ENCODE measurements around the gene ECI2.

The ECI2 gene

GRCh38 chr6:4167833-4168232 lies 32.5 kb upstream of the ECI2 start:
- Histone ChIP-seq H3K27ac (ENCODE audit: insufficient read depth, low read depth, low read length, poor library complexity, severe bottlenecking) (no peak overlapping the region), H3K36me3 (ENCODE audit: control insufficient read depth, insufficient read depth, low read length) (no peaks in the 10 kb centered on the region), H3K27me3 (ENCODE audit: control insufficient read depth, insufficient read depth, low read length, poor library complexity, severe bottlenecking) (no peaks in the 10 kb centered on the region), H3K4me1 (ENCODE audit: control insufficient read depth, insufficient read depth, low read length) (peaks cover 4% of the 10 kb centered on the region), H3K9me3 (ENCODE audit: control insufficient read depth, low read length) (peaks cover 2% of the 10 kb centered on the region), H3K4me3 (ENCODE audit: insufficient read depth, low read depth, low read length) (no peak overlapping the region)
- WGBS, 2 experiments, result 100% methylated on average over 1 of the region's 1 CpG; no CpG with 5 or more reads in 1 of the 2 experiments

GRCh38 chr6:4167123-4167522 lies 31.7 kb upstream of the ECI2 start:
- no peak overlapping the region for H3K27ac ChIP-seq (ENCODE audit: insufficient read depth, low read depth, low read length, poor library complexity, severe bottlenecking)
- H3K4me1 ChIP-seq (ENCODE audit: control insufficient read depth, insufficient read depth, low read length), result peaks cover 4% of the 10 kb centered on the region
- H3K27me3 ChIP-seq (ENCODE audit: control insufficient read depth, insufficient read depth, low read length, poor library complexity, severe bottlenecking), result no peaks in the 10 kb centered on the region
- H3K9me3 ChIP-seq (ENCODE audit: control insufficient read depth, low read length), result peaks cover 2% of the 10 kb centered on the region
- no peak overlapping the region for H3K4me3 ChIP-seq (ENCODE audit: insufficient read depth, low read depth, low read length)
- no peaks in the 10 kb centered on the region for H3K36me3 ChIP-seq (ENCODE audit: control insufficient read depth, insufficient read depth, low read length)
- 93% methylated on average over 6 of the region's 6 CpGs for WGBS, 2 experiments

- no peak overlapping the region for H3K4me3 ChIP-seq (ENCODE audit: insufficient read depth, low read depth, low read length)
- no peaks in the 10 kb centered on the region for H3K36me3 ChIP-seq (ENCODE audit: control insufficient read depth, insufficient read depth, low read length)
- peaks cover 4% of the 10 kb centered on the region for H3K4me1 ChIP-seq (ENCODE audit: control insufficient read depth, insufficient read depth, low read length)
- no peaks in the 10 kb centered on the region for H3K27me3 ChIP-seq (ENCODE audit: control insufficient read depth, insufficient read depth, low read length, poor library complexity, severe bottlenecking)
- H3K27ac ChIP-seq (ENCODE audit: insufficient read depth, low read depth, low read length, poor library complexity, severe bottlenecking), result no peak overlapping the region
- 94 to 95% methylated on average over 6 of the region's 6 CpGs for WGBS, 2 experiments
- H3K9me3 ChIP-seq (ENCODE audit: control insufficient read depth, low read length), result peaks cover 2% of the 10 kb centered on the region
Measured at GRCh38 chr6:4164456-4164855, 29.1 kb upstream of the ECI2 start.

GRCh38 chr6:4164117-4164442 lies 28.7 kb upstream of the ECI2 start:
- WGBS, 2 experiments, result 87 to 92% methylated on average over 2 to 4 of the region's 4 CpGs
- no peaks in the 10 kb centered on the region for H3K27me3 ChIP-seq (ENCODE audit: control insufficient read depth, insufficient read depth, low read length, poor library complexity, severe bottlenecking)

GRCh38 chr6:4163408-4164116 lies 28.2 kb upstream of the ECI2 start:
- WGBS, 2 experiments, result 91 to 93% methylated on average over 10 of the region's 10 CpGs
- Histone ChIP-seq H3K4me1 (ENCODE audit: control insufficient read depth, insufficient read depth, low read length) (no peaks in the 10 kb centered on the region), H3K9me3 (ENCODE audit: control insufficient read depth, low read length) (peaks cover 2% of the 10 kb centered on the region), H3K27ac (ENCODE audit: insufficient read depth, low read depth, low read length, poor library complexity, severe bottlenecking) (no peak overlapping the region), H3K36me3 (ENCODE audit: control insufficient read depth, insufficient read depth, low read length) (no peaks in the 10 kb centered on the region), H3K4me3 (ENCODE audit: insufficient read depth, low read depth, low read length) (no peak overlapping the region), H3K27me3 (ENCODE audit: control insufficient read depth, insufficient read depth, low read length, poor library complexity, severe bottlenecking) (no peaks in the 10 kb centered on the region)

More at GRCh38 chr6:4164117-4164442, 28.7 kb upstream of the ECI2 start:
- Histone ChIP-seq H3K36me3 (ENCODE audit: control insufficient read depth, insufficient read depth, low read length) (no peaks in the 10 kb centered on the region), H3K4me1 (ENCODE audit: control insufficient read depth, insufficient read depth, low read length) (peaks cover 2% of the 10 kb centered on the region), H3K27ac (ENCODE audit: insufficient read depth, low read depth, low read length, poor library complexity, severe bottlenecking) (no peak overlapping the region), H3K9me3 (ENCODE audit: control insufficient read depth, low read length) (peaks cover 2% of the 10 kb centered on the region), H3K4me3 (ENCODE audit: insufficient read depth, low read depth, low read length) (no peak overlapping the region)

GRCh38 chr6:4162370-4162769 lies 27.0 kb upstream of the ECI2 start:
- no peaks in the 10 kb centered on the region for H3K9me3 ChIP-seq (ENCODE audit: control insufficient read depth, low read length)
- WGBS, 2 experiments, result 69 to 72% methylated on average over 1 of the region's 1 CpG
- H3K27me3 ChIP-seq (ENCODE audit: control insufficient read depth, insufficient read depth, low read length, poor library complexity, severe bottlenecking), result no peaks in the 10 kb centered on the region
- H3K36me3 ChIP-seq (ENCODE audit: control insufficient read depth, insufficient read depth, low read length), result no peaks in the 10 kb centered on the region
- H3K27ac ChIP-seq (ENCODE audit: insufficient read depth, low read depth, low read length, poor library complexity, severe bottlenecking), result no peak overlapping the region
- no peaks in the 10 kb centered on the region for H3K4me1 ChIP-seq (ENCODE audit: control insufficient read depth, insufficient read depth, low read length)
- H3K4me3 ChIP-seq (ENCODE audit: insufficient read depth, low read depth, low read length), result no peak overlapping the region

- WGBS, 2 experiments, result 95 to 96% methylated on average over 6 to 7 of the region's 7 CpGs
- no peak overlapping the region for H3K27ac ChIP-seq (ENCODE audit: insufficient read depth, low read depth, low read length, poor library complexity, severe bottlenecking)
- H3K36me3 ChIP-seq (ENCODE audit: control insufficient read depth, insufficient read depth, low read length), result no peaks in the 10 kb centered on the region
Measured at GRCh38 chr6:4159491-4159890, 24.1 kb upstream of the ECI2 start.

GRCh38 chr6:4157506-4157905 lies 22.1 kb upstream of the ECI2 start:
- no peak overlapping the region for H3K27ac ChIP-seq (ENCODE audit: insufficient read depth, low read depth, low read length, poor library complexity, severe bottlenecking)
- no peaks in the 10 kb centered on the region for H3K36me3 ChIP-seq (ENCODE audit: control insufficient read depth, insufficient read depth, low read length)
- no peaks in the 10 kb centered on the region for H3K4me1 ChIP-seq (ENCODE audit: control insufficient read depth, insufficient read depth, low read length)
- H3K9me3 ChIP-seq (ENCODE audit: control insufficient read depth, low read length), result no peaks in the 10 kb centered on the region
- no peaks in the 10 kb centered on the region for H3K27me3 ChIP-seq (ENCODE audit: control insufficient read depth, insufficient read depth, low read length, poor library complexity, severe bottlenecking)
- 92 to 94% methylated on average over 12 of the region's 12 CpGs for whole genome bisulfite sequencing, 2 experiments
- H3K4me3 ChIP-seq (ENCODE audit: insufficient read depth, low read depth, low read length), result no peak overlapping the region

More at GRCh38 chr6:4159491-4159890, 24.1 kb upstream of the ECI2 start:
- H3K4me3 ChIP-seq (ENCODE audit: insufficient read depth, low read depth, low read length), result no peak overlapping the region
- H3K4me1 ChIP-seq (ENCODE audit: control insufficient read depth, insufficient read depth, low read length), result no peaks in the 10 kb centered on the region
- H3K9me3 ChIP-seq (ENCODE audit: control insufficient read depth, low read length), result no peaks in the 10 kb centered on the region
- H3K27me3 ChIP-seq (ENCODE audit: control insufficient read depth, insufficient read depth, low read length, poor library complexity, severe bottlenecking), result no peaks in the 10 kb centered on the region

GRCh38 chr6:4155848-4156466 lies 20.6 kb upstream of the ECI2 start:
- no peaks in the 10 kb centered on the region for H3K4me1 ChIP-seq (ENCODE audit: control insufficient read depth, insufficient read depth, low read length)
- H3K4me3 ChIP-seq (ENCODE audit: insufficient read depth, low read depth, low read length), result no peak overlapping the region
- no peak overlapping the region for H3K27ac ChIP-seq (ENCODE audit: insufficient read depth, low read depth, low read length, poor library complexity, severe bottlenecking)
- H3K36me3 ChIP-seq (ENCODE audit: control insufficient read depth, insufficient read depth, low read length), result no peaks in the 10 kb centered on the region
- H3K9me3 ChIP-seq (ENCODE audit: control insufficient read depth, low read length), result no peaks in the 10 kb centered on the region
- WGBS, 2 experiments, result 15 to 24% methylated on average over 5 to 6 of the region's 6 CpGs
- no peaks in the 10 kb centered on the region for H3K27me3 ChIP-seq (ENCODE audit: control insufficient read depth, insufficient read depth, low read length, poor library complexity, severe bottlenecking)

- no peaks in the 10 kb centered on the region for H3K9me3 ChIP-seq (ENCODE audit: control insufficient read depth, low read length)
- no peak overlapping the region for H3K27ac ChIP-seq (ENCODE audit: insufficient read depth, low read depth, low read length, poor library complexity, severe bottlenecking)
- no peaks in the 10 kb centered on the region for H3K36me3 ChIP-seq (ENCODE audit: control insufficient read depth, insufficient read depth, low read length)
- no peak overlapping the region for H3K4me3 ChIP-seq (ENCODE audit: insufficient read depth, low read depth, low read length)
- H3K4me1 ChIP-seq (ENCODE audit: control insufficient read depth, insufficient read depth, low read length), result no peaks in the 10 kb centered on the region
- H3K27me3 ChIP-seq (ENCODE audit: control insufficient read depth, insufficient read depth, low read length, poor library complexity, severe bottlenecking), result no peaks in the 10 kb centered on the region
- 90% methylated on average over 6 of the region's 6 CpGs for WGBS, 2 experiments
Measured at GRCh38 chr6:4153514-4153985, 18.2 kb upstream of the ECI2 start.
